T47D (cell line): ENCODE measurements around the gene DNMT3A.
A peak's percentile ranks its signal among the peaks of the same experiment; 100 is the strongest.

ENCODE experiments used
- DNase-seq, 2 experiments: peaks; one replicate each; pipeline versions ENCODE4 v3.0.0 to v3.0.0-alpha.2; 2011 to 2012; ENCODE audit warnings: low read depth in 1 of 2, low spot score in 1 of 2
- JUND ChIP-seq: IDR thresholded peaks from 2 replicates; pipeline ENCODE4 v1.6.1; 2012; ENCODE audit warnings: low read depth
- in situ Hi-C: cut with HindIII; loops from 2 replicates; pipeline ENCODE4 v1.10.0; 2016; ENCODE audit warnings: low sequenced_read_pairs, low pct_unique_long_range_greater_than_20kb

Gene DNMT3A

GRCh38 chr2:25377822-25378421 is 36.2 kb upstream of the DNMT3A start:
- in situ Hi-C loops = no loop called here
- no peak for DNase-seq
- no peak for TF ChIP-seq JUND

DNA sequence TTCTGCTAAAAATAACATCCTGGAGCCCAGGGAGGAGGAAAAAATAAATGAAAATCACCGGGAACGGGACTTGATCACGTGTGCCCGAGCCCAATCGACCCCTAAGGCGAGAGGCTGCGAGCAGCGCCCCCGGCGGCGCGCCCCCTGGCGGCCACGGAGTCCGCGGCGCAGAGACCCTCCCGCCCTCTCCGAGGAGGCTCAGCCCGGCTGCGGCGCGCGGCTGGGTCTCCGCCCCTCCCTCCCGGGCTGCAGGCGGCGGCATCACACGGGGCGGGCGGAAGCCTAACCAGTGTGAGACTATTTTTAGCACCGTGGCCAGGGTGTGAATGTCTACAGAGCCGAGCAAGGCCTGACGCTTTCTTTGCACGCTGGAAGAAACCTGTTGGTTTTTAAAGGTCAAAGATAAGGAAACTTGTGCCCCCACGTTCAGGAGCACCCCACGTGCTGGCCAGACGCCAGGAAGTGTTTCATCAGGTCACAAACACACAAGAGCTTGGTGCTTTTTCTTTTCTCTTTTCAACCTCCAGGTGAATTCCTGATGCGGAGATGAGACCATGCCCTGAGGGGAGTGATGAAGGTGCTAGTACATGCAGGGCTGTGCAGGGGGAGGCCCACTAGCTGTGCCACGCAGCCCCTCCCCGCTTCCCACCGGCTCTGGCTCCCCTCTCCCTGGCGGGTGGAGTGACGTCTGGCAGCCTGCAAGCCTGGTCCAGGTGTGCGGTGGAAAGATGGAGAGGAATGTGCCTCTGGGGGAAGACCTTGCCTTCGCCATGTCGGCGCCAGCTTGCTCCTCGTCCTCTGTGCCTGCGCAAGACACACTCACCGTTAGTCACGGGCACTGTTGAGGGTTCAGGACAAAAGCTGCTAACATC is 35.3 kb upstream of the DNMT3A start:
- no peak for TF ChIP-seq JUND
- peak; percentile 16 to 64 for DNase-seq
- in situ Hi-C loops = no loop called here

GRCh38 chr2:25375989-25376545 is 34.3 kb upstream of the DNMT3A start:
- DNase-seq = no peak
- in situ Hi-C loops = no loop called here
- no peak for TF ChIP-seq JUND

GRCh38 chr2:25375371-25375988 is 33.8 kb upstream of the DNMT3A start:
- no peak for TF ChIP-seq JUND
- DNase-seq = no peak
- in situ Hi-C loops = no loop called here

DNA sequence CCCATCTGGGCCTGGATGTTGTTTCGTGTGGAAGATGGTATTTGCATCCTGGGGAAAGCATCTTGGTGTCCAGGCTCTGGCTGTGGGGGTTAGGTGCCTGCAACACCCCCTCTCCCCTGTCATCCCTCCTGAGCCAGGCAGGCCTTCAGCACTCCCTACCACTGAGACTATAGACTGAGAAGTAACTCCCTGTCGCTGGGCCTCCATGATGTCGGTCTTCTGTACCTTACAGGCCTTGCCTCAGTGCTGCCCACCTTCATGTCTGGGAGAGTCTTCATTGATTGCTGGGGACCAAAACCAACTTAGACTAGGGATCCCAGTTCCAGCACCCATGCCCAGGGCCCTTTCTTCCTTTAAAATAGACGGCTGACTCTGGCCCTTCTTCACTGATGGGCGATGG is 33.1 kb upstream of the DNMT3A start:
- no peak for TF ChIP-seq JUND
- DNase-seq = no peak
- in situ Hi-C loops = no loop called here

GRCh38 chr2:25374411-25374810 is 32.7 kb upstream of the DNMT3A start:
- in situ Hi-C loops = no loop called here
- no peak for DNase-seq
- TF ChIP-seq JUND = no peak

DNA sequence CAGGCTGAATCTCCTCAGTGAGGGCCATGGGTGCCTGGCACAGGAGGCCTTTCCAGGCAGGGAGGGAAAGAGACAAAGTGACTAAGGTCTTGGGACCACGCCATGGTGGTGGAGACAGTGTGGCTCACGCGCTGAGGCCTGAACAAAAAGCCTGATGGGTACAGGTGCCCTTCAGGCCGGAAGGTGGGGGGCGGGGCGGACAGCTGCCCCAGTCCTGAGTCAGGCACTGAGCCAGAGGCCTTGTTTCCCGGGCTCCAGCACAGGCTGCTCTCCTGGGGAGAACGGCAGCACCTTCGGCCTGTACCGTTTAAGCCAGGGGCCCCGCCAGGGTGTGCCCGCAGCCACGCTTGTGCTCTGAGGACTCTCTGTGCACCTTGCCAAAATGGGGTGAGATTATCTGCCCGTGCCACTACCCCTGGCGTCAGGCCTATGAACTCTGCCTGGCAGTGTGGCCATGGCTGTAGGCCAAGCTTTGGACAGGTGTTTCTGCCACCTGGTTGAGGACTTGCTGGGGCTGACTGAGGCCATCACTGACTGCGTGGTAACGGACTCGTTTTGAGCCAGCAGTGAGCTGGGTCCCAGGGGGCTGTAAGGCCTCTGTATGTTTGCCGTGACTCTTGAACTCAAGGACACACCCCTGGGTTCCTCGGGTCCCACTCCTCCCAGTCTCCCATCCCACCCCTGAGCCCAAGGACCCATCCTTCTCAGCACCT is 31.7 kb upstream of the DNMT3A start:
- no peak for DNase-seq
- in situ Hi-C loops = no loop called here
- no peak for TF ChIP-seq JUND

GRCh38 chr2:25372405-25373268 is 30.9 kb upstream of the DNMT3A start:
- no peak for TF ChIP-seq JUND
- DNase-seq = no peak
- in situ Hi-C loops = no loop called here

- TF ChIP-seq JUND = no peak
- in situ Hi-C loops = no loop called here
- no peak for DNase-seq
Measured at GRCh38 chr2:25371253-25372241, 29.8 kb upstream of the DNMT3A start.

- in situ Hi-C loops = no loop called here
Measured at GRCh38 chr2:25369876-25370275, 28.2 kb upstream of the DNMT3A start.

More at GRCh38 chr2:25369876-25370275, 28.2 kb upstream of the DNMT3A start:
- DNase-seq = no peak
- no peak for TF ChIP-seq JUND
